Measurements from ENCODE around the gene PLEKHJ1.
A peak's percentile ranks its signal among the peaks of the same experiment; 100 is the strongest.

GRCh38 chr19:2269244-2270156, 33.4 kb upstream of the PLEKHJ1 start:
- TF ChIP-seq CTCF (conservative IDR thresholded peaks at IDR 0.05; ENCODE audit: low read length) (peak; percentile 12; the same call in 1 of the 2 replicates), EZH2phosphoT487 (IDR thresholded peaks at IDR 0.05; ENCODE audit: borderline replicate concordance) (no peak)

All from Loucy (cell line).